ENCODE results near the gene KRT16. TPM values are rescaled to one million over a fixed set of nuclear protein-coding genes. Genes with fewer than 3 reads are reported as not detected.
"Not testable (repeated sequence)": the region's sequence is repeated elsewhere in the genome, so short reads cannot be mapped to it uniquely, and the experiment has no call there.

KRT16 gene
- total RNA-seq, 1 experiment from 2014 or later = 42.6 TPM

DNA sequence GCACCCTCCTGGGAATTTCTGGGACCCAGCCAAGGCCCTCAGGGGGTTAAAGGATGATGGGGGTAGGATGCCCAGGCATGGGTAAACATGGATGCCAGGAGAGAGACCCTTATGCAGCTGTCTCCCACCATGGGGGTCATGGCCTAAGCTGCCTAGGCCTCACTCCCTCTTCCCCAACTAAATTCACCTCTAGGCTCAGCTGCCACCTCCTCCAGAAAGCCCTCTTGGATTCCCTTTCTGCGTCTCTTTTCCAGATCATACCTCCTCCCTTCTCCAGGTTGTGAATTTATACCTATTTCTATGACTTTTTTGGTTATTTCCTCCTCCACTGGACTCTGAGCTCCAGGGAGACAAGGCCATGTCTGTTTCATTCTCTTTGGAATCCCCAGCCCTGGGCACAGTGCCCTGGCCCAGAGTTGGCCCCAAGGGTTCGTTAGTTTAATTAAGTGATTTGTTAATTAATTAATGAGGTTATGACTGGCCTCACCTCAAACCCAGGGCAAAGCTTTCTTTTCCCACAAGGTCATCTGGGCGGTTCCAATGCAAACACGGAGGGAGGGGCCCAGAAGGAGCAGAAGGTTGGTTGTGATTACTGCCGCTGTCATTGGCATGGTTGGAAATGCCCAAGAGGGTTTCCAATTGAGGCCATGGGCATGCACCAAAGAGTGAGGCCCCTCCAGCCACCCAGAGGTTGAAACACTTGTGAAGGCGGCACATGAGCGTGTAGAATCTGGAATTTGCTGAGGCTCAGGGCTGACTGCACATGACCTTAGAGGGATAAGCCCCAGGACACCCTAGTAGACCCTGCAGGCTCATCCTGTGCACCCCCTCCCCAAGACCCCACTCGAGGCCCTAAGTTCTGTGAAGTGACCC, 18.7 kb upstream of the KRT16 start:
- Histone ChIP-seq H3K4me1 (ENCODE audit: insufficient read depth, low read length) (peaks cover under 1% of the 10 kb centered on the region; the same call in 1 of the 2 replicates), H3K4me3 (ENCODE audit: low read length) (no peak overlapping the region), H3K9me2 (replicated peaks; ENCODE audit: low read length) (no peaks in the 10 kb centered on the region), H3K9ac (ENCODE audit: low read length) (no peak overlapping the region), H3K4me2 (ENCODE audit: low read length) (no peak overlapping the region), H3K9me3 (ENCODE audit: low read length) (no peaks in the 10 kb centered on the region), H3K79me2 (ENCODE audit: low read length) (no peaks in the 10 kb centered on the region), H4K20me1 (ENCODE audit: low read length) (no peaks in the 10 kb centered on the region), H3K27ac (ENCODE audit: low read length) (no peak overlapping the region), H3K36me3 (ENCODE audit: low read depth, low read length) (no peaks in the 10 kb centered on the region), H3K27me3 (ENCODE audit: low read length) (no peaks in the 10 kb centered on the region), H3F3A (ENCODE audit: low read length, unreplicated experiment) (no peaks in the 10 kb centered on the region), H2AFZ (ENCODE audit: low read length) (no peak overlapping the region)
- ATAC-seq = no peak
- DNase-seq = no peak
- CTCF ChIA-PET = no interaction called here
- intact Hi-C loops (cut with micrococcal nuclease) = no loop called here
- POLR2A ChIA-PET (ENCODE audit: unreplicated experiment) = no interaction called here
- BruUV-seq (replicated peaks) = no TSS peak
- TF ChIP-seq EZH2phosphoT487 (IDR thresholded peaks at IDR 0.05; ENCODE audit: borderline replicate concordance, low read length) = no peak
- TF ChIP-seq CTCF (conservative IDR thresholded peaks at IDR 0.05; ENCODE audit: low read depth, low read length) = no peak
- TF ChIP-seq EZH2 (IDR thresholded peaks at IDR 0.05; ENCODE audit: low read length, unreplicated experiment) = no peak

DNA sequence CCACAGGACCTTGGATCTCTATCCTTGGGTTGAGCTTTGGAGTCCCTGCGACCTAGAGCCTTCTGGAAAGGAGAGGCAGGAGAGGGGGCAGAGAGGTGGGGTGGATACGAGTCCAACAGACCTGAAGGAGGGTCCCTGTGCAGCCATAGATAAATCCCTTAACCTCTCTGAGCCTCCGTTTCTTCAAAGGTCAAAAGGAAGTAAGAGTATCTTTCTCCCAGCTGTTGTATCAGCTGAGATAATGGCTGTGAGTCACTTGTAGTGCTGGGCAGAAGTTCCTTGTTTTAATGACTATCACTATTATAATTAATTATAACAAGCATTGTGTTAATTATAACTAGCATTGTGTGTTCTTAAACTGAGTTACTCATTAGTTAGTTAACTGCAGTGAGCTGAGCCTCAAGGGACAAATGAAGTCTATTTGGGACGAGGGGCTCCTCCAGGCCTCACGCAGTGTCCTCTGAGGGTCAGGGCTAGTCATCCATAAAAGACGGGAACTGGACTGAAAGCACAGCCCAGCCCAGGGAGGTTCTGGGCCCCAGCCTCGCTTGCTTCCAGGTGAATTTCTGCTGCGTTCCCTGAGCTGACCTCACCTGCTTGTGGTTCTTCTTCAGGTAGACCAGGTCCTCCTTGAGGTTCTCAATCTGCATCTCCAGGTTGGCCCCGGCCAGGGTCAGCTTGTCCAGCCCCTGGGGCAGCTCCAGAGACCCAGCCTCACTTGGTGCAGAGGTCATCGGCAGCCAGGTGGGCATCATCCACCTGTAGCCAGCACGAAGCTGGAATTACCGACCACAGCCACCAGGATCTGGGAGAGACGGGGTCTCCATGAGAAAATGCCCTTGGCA, 17.5 kb upstream of the KRT16 start:
- Histone ChIP-seq H3K27ac (ENCODE audit: low read length) (no peak overlapping the region), H3K9ac (ENCODE audit: low read length) (no peak overlapping the region), H3K9me2 (replicated peaks; ENCODE audit: low read length) (no peaks in the 10 kb centered on the region), H3K36me3 (ENCODE audit: low read depth, low read length) (no peaks in the 10 kb centered on the region), H3K4me2 (ENCODE audit: low read length) (no peak overlapping the region), H3K4me1 (ENCODE audit: insufficient read depth, low read length) (peaks cover 11% of the 10 kb centered on the region; the same call in 1 of the 2 replicates), H2AFZ (ENCODE audit: low read length) (no peak overlapping the region), H3K79me2 (ENCODE audit: low read length) (no peaks in the 10 kb centered on the region), H3K27me3 (ENCODE audit: low read length) (no peaks in the 10 kb centered on the region), H3F3A (ENCODE audit: low read length, unreplicated experiment) (no peaks in the 10 kb centered on the region), H3K4me3 (ENCODE audit: low read length) (no peak overlapping the region), H4K20me1 (ENCODE audit: low read length) (no peaks in the 10 kb centered on the region), H3K9me3 (ENCODE audit: low read length) (no peaks in the 10 kb centered on the region)
- intact Hi-C loops (cut with micrococcal nuclease) = no loop called here
- DNase-seq (no peak), ATAC-seq (no peak)
- no TSS peak for BruUV-seq (replicated peaks)
- CTCF ChIA-PET = no interaction called here
- POLR2A ChIA-PET (ENCODE audit: unreplicated experiment) = interaction anchor here (0.6 kb wide), 1 partner anchor 16 kb away, joined by 5 read pairs; no protein-coding TSS in a partner anchor
- no peak for TF ChIP-seq EZH2phosphoT487 (IDR thresholded peaks at IDR 0.05; ENCODE audit: borderline replicate concordance, low read length)

DNA sequence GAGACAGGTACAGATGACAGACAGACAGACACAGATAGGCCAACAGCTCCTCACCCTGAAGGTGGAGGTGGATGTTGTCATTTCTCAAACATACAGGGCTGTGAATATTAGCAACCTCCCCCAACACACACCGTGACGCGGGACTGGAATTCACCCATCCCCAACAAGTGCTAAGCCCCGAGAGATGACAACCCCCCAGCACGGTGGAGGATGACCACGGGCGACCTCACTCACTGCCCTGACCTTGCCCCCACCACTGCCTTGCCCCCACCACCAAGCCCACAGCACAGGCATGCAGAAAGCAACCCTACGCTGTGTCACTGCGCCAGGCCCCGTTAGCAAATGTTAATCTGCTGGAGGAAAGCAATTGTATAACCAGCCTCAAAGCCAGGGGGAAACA, 16.7 kb upstream of the KRT16 start:
- no peaks in the 10 kb centered on the region for H3K9me2 ChIP-seq (replicated peaks; ENCODE audit: low read length)
- H3K27me3 ChIP-seq (ENCODE audit: low read length) = no peaks in the 10 kb centered on the region
- ATAC-seq = no peak
- no peak overlapping the region for H3K9ac ChIP-seq (ENCODE audit: low read length)
- BruUV-seq (replicated peaks) = no TSS peak
- no peaks in the 10 kb centered on the region for H3K9me3 ChIP-seq (ENCODE audit: low read length)
- no peak overlapping the region for H2AFZ ChIP-seq (ENCODE audit: low read length)
- no peak overlapping the region for H3K27ac ChIP-seq (ENCODE audit: low read length)
- ChIA-PET CTCF (no interaction called here), POLR2A (ENCODE audit: unreplicated experiment) (no interaction called here)
- no peak overlapping the region for H3K4me2 ChIP-seq (ENCODE audit: low read length)
- no peaks in the 10 kb centered on the region for H3F3A ChIP-seq (ENCODE audit: low read length, unreplicated experiment)
- H3K4me1 ChIP-seq (ENCODE audit: insufficient read depth, low read length) = peaks cover 14% of the 10 kb centered on the region; the same call in 1 of the 2 replicates
- no peak for DNase-seq
- intact Hi-C loops (cut with micrococcal nuclease) = no loop called here
- no peaks in the 10 kb centered on the region for H4K20me1 ChIP-seq (ENCODE audit: low read length)
- H3K79me2 ChIP-seq (ENCODE audit: low read length) = no peaks in the 10 kb centered on the region
- TF ChIP-seq CTCF (conservative IDR thresholded peaks at IDR 0.05; ENCODE audit: low read depth, low read length) (no peak), EZH2 (IDR thresholded peaks at IDR 0.05; ENCODE audit: low read length, unreplicated experiment) (no peak), EZH2phosphoT487 (IDR thresholded peaks at IDR 0.05; ENCODE audit: borderline replicate concordance, low read length) (no peak)
- no peaks in the 10 kb centered on the region for H3K36me3 ChIP-seq (ENCODE audit: low read depth, low read length)
- H3K4me3 ChIP-seq (ENCODE audit: low read length) = no peak overlapping the region

- H3K9ac ChIP-seq (ENCODE audit: low read length); CTCF ChIA-PET; H3K79me2 ChIP-seq (ENCODE audit: low read length); H3K27ac ChIP-seq (ENCODE audit: low read length); H3K36me3 ChIP-seq (ENCODE audit: low read depth, low read length); ATAC-seq; intact Hi-C loops (cut with micrococcal nuclease); H4K20me1 ChIP-seq (ENCODE audit: low read length); POLR2A ChIA-PET (ENCODE audit: unreplicated experiment); H2AFZ ChIP-seq (ENCODE audit: low read length); H3K4me3 ChIP-seq (ENCODE audit: low read length); H3K9me2 ChIP-seq (replicated peaks; ENCODE audit: low read length); H3K27me3 ChIP-seq (ENCODE audit: low read length); H3K4me2 ChIP-seq (ENCODE audit: low read length); DNase-seq; H3F3A ChIP-seq (ENCODE audit: low read length, unreplicated experiment); BruUV-seq (replicated peaks); H3K9me3 ChIP-seq (ENCODE audit: low read length): not testable (repeated sequence)
- H3K4me1 ChIP-seq (ENCODE audit: insufficient read depth, low read length) = peaks cover 14% of the 10 kb centered on the region; the same call in 1 of the 2 replicates
Measured at GRCh38 chr17:41628621-41629255, 16.2 kb upstream of the KRT16 start.
